ENCODE results near the gene NLGN3.

GRCh38 chrX:71184092-71184491 lies 39.5 kb downstream of the NLGN3 start:
- TF ChIP-seq CTCF (IDR thresholded peaks at IDR 0.05; ENCODE audit: low read length) (no peak), EZH2 (optimal IDR thresholded peaks at IDR 0.05; ENCODE audit: low read depth, low read length) (no peak), EZH2phosphoT487 (IDR thresholded peaks at IDR 0.05; ENCODE audit: low read length) (no peak)

Measured in MM.1S (cell line).